Astrocyte of the spinal cord (primary cell): ENCODE results near the gene KIAA0040.

Source experiments
- DNase-seq: peaks from one replicate; pipeline ENCODE4 v3.0.0; 2011; ENCODE audit warnings: low read depth, low spot score
- H3K4me3 ChIP-seq: 2 replicates; pipeline ENCODE4 v1.5.1; 2011; ENCODE audit warnings: low read depth, mild to moderate bottlenecking, low read length, moderate library complexity
- in situ Hi-C: cut with HindIII; loops from 2 replicates; pipeline ENCODE4 v1.10.0; 2017; ENCODE audit warnings: low sequenced_read_pairs
- TF ChIP-seq, protein P1 (sequence below): IDR thresholded peaks from 2 replicates; pipeline ENCODE4 v1.5.1; 2012; ENCODE audit warnings: low read depth, mild to moderate bottlenecking, low read length, inconsistent platforms

The KIAA0040 gene

DNA sequence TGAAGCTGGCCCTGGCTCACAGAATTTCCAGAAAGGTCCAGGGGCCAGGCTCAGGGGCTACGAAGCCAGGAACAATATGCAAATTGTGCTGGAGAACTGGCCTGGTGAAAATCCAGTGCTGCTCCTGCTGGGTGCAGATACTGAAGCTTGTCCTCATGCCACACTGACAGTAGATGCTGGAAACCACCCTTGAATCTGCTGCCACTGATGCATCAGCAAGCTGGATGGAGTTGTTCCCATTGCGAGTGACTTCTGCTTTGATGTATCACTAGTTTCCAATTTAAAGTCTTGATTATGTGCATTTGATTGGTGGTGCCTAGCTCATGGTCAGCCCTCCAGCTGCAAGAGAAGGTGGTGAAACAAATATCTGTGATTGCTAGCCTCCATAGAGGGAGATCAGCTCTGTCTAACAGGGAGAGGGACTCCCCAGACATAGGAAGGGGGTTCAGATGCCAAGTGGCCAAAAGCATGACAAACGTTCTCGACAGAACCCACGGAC, 11.0 kb upstream of the KIAA0040 start:
- in situ Hi-C loops = no loop called here
- TF ChIP-seq, protein P1, sequence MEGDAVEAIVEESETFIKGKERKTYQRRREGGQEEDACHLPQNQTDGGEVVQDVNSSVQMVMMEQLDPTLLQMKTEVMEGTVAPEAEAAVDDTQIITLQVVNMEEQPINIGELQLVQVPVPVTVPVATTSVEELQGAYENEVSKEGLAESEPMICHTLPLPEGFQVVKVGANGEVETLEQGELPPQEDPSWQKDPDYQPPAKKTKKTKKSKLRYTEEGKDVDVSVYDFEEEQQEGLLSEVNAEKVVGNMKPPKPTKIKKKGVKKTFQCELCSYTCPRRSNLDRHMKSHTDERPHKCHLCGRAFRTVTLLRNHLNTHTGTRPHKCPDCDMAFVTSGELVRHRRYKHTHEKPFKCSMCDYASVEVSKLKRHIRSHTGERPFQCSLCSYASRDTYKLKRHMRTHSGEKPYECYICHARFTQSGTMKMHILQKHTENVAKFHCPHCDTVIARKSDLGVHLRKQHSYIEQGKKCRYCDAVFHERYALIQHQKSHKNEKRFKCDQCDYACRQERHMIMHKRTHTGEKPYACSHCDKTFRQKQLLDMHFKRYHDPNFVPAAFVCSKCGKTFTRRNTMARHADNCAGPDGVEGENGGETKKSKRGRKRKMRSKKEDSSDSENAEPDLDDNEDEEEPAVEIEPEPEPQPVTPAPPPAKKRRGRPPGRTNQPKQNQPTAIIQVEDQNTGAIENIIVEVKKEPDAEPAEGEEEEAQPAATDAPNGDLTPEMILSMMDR = no peak
- DNase-seq = no peak
- no peak overlapping the region for H3K4me3 ChIP-seq

DNA sequence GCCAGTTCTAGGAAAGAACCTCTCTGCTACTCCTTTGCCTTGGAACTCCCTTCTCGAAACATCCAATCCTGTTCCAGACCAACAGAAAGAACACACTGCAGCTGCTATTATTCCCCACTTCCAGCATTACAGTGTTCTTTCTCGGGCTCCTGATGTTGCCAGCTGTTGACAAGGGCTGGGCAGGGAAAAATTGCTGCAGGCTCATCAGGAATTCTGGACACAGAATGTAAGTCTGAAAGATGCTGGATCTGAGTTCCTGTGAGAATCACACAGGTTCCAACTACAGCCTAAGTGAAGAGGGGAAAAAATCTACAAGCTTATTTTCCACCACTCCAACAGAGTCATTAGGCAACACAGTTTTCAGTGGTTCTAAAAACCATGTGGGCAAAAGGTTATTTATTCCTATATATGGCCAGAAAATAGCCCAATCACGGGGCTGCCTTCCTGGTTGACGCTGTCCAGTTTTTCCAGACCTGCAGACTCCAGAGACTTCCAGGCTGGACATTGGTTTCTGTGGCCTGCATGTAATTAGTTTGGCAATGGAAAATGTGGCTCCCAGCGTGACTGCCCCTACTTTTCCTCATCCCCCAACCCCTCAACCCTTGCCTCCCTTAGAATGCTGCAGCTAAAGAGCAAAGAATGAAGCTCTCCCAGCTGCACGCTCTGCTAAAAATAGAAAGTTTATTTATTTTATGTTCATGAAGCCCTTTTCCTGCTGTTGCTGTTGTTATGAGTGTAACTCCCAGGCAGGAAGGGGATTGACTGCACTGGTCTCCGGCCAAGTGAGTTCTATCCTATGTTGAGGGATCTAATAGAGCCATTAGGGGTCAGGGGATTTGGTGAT, 8.3 kb upstream of the KIAA0040 start:
- TF ChIP-seq, protein P1 = no peak
- peak; percentile 17 for DNase-seq
- H3K4me3 ChIP-seq = no peak overlapping the region
- in situ Hi-C loops = no loop called here

DNA sequence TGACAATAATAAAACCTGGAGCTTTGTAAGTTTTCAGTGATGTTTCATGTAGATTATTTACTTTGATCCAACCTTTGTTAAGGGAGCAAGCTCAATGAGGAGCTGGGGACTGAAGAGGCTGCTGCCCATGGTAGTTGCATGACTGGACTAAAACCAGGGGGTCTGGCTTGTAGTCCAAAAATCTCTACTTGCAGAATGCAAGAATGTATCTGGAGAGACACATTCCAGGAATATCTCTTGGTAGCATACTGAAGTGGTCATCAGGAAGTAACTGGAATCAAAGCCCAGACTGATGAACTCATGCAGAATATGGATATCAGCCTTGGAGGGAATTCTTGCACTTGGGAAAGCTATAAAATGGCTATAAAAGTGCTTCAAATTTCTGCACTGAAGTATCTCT, 5.8 kb upstream of the KIAA0040 start:
- no peak overlapping the region for H3K4me3 ChIP-seq
- DNase-seq = no peak
- in situ Hi-C loops = no loop called here
- TF ChIP-seq, protein P1 = no peak

DNA sequence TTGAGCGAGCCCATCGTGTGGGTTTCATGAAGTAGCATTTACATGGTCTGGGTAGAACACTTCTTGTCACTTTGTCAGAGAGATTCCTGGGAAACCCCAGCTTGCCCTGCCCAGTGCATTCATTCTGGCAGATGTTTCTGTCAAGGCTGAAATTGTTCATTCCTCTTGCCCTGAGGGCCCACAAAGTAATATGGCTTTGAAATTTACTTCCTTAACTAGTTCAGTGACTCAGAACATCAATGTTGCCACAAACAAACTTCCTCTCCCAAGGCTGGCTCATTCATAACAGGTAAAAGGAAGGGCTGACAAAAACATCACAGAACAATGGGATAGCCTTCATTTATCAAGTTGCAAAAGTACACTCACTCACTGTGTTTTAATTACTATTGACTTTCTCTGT, 5.0 kb upstream of the KIAA0040 start:
- H3K4me3 ChIP-seq = no peak overlapping the region
- in situ Hi-C loops = no loop called here
- TF ChIP-seq, protein P1 = no peak
- no peak for DNase-seq

DNA sequence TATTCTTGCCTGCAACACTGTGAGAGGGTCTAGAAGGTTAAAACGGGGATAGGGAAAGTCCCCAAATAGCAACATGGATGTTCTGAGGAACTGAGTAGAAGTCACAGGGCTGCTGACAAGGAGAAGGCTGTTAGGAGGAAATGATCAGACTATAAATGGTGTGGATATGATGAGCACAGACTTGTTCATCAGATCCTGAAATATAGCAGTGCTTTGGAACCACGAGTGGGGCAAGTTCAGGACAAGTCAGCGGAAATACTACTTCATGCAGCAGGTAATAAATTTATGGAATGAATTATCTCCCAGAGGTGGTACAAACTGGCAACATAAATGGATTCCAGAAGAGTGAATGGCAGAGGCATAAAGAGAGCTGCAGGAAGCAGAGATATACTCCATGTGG, 3.2 kb upstream of the KIAA0040 start:
- in situ Hi-C loops = no loop called here

DNA sequence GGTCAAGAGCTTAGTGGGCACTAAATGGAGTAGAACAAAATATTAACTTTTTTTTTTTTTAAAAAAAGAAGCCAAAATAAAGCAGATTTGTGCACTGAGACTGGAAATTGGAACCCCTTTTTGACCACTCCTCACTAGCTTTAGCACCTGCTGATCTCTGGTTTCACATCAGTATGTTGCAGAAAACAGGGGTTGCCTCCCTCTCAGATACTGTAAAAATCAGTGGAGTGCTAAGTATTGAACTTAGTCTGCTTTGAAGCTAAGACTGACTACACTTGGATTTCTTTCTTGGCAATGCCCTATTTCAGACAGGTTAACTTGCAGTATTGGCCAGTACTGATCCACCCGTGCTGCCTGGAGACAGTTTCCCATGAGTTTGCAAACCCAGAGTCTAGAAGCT, 2.7 kb upstream of the KIAA0040 start:
- DNase-seq = no peak
- TF ChIP-seq, protein P1 = no peak
- in situ Hi-C loops = no loop called here
- H3K4me3 ChIP-seq = no peak overlapping the region

More for the DNA sequence above, 3.2 kb upstream of the KIAA0040 start:
- no peak overlapping the region for H3K4me3 ChIP-seq
- TF ChIP-seq, protein P1 = no peak
- DNase-seq = no peak
